GM23338 (cell line): ENCODE data around the gene PREP. TPM values are rescaled to one million over a fixed set of nuclear protein-coding genes. Genes with fewer than 3 reads are reported as not detected.

ENCODE experiments used
- ATAC-seq: fragments of 200-7000 bp; cut with Tn5 transposase; 3 replicates; pipeline ENCODE4 v1.9.1; 2020
- DNase-seq: peaks from one replicate; pipeline ENCODE4 v3.0.0-alpha.2; 2015; ENCODE audit warnings: low spot score
- H2AFZ ChIP-seq: fragments of 200-600 bp; sonication (generic); 2 replicates; pipeline ENCODE4 v1.8.0; 2016; ENCODE audit warnings: antibody characterized with exemption, mild to moderate bottlenecking, moderate library complexity
- H3F3A ChIP-seq: fragments of 200-600 bp; sonication (generic); replicated peaks from 2 replicates; pipeline ENCODE4 v1.8.0; 2017; ENCODE audit warnings: antibody characterized with exemption, mixed run types, low read depth
- H3K27ac ChIP-seq: fragments of 200-600 bp; sonication (generic); 2 replicates; pipeline ENCODE4 v1.6.1; 2016; ENCODE audit warnings: low read depth
- H3K27me3 ChIP-seq: fragments of 200-600 bp; sonication (generic); 2 replicates; pipeline ENCODE4 v1.8.0; 2016; ENCODE audit warnings: mild to moderate bottlenecking, mixed run types, moderate library complexity; ENCODE audit not compliant: insufficient read depth
- H3K36me3 ChIP-seq: fragments of 200-600 bp; sonication (generic); 2 replicates; pipeline ENCODE4 v1.8.0; 2016; ENCODE audit warnings: mild to moderate bottlenecking; ENCODE audit not compliant: insufficient read depth
- H3K4me1 ChIP-seq: fragments of 200-600 bp; sonication (generic); 2 replicates; pipeline ENCODE4 v1.8.0; 2016; ENCODE audit warnings: mild to moderate bottlenecking, moderate library complexity; ENCODE audit not compliant: insufficient read depth
- H3K4me2 ChIP-seq: fragments of 200-600 bp; sonication (generic); 2 replicates; pipeline ENCODE4 v1.7.1; 2017; ENCODE audit warnings: mixed run types
- H3K4me3 ChIP-seq: fragments of 200-600 bp; sonication (generic); 2 replicates; pipeline ENCODE4 v1.6.1; 2016; ENCODE audit warnings: mixed run types
- H3K79me2 ChIP-seq: fragments of 200-600 bp; sonication (generic); replicated peaks from 2 replicates; pipeline ENCODE4 v1.8.0; 2017; ENCODE audit warnings: mild to moderate bottlenecking; ENCODE audit not compliant: insufficient read depth
- H3K9me2 ChIP-seq: fragments of 200-600 bp; sonication (generic); 2 replicates; pipeline ENCODE4 v1.8.0; 2017; ENCODE audit not compliant: insufficient read depth
- H4K20me1 ChIP-seq: fragments of 200-600 bp; sonication (generic); replicated peaks from 2 replicates; pipeline ENCODE4 v1.8.0; 2017; ENCODE audit warnings: mild to moderate bottlenecking; ENCODE audit not compliant: insufficient read depth
- H3K27ac Mint-ChIP-seq: 2 replicates; pipeline ENCODE4 v1.8.0; 2020; ENCODE audit warnings: inconsistent platforms, mild to moderate bottlenecking, moderate library complexity, mixed read lengths
- H3K27me3 Mint-ChIP-seq: 3 replicates; pipeline ENCODE4 v1.8.0; 2022; ENCODE audit warnings: low read depth, mild to moderate bottlenecking, moderate library complexity, mixed read lengths, inconsistent platforms; ENCODE audit not compliant: insufficient read depth, poor library complexity
- H3K36me3 Mint-ChIP-seq: 3 replicates; pipeline ENCODE4 v1.8.0; 2021; ENCODE audit warnings: low read depth, mild to moderate bottlenecking, inconsistent platforms, moderate library complexity, mixed read lengths
- H3K4me1 Mint-ChIP-seq: 3 replicates; pipeline ENCODE4 v1.8.0; 2020; ENCODE audit warnings: mild to moderate bottlenecking, inconsistent platforms, mixed read lengths
- H3K4me3 Mint-ChIP-seq: 3 replicates; pipeline ENCODE4 v1.8.0; 2021; ENCODE audit warnings: moderate library complexity, mild to moderate bottlenecking, inconsistent platforms, mixed read lengths
- H3K9me3 Mint-ChIP-seq: 3 replicates; pipeline ENCODE4 v1.8.0; 2020; ENCODE audit warnings: moderate library complexity, mild to moderate bottlenecking, inconsistent platforms, mixed read lengths
- EZH2 ChIP-seq: fragments of 200-600 bp; sonication (generic); IDR thresholded peaks from one replicate; pipeline ENCODE4 v1.8.0; 2017; ENCODE audit warnings: antibody characterized with exemption, mild to moderate bottlenecking, low read depth; ENCODE audit not compliant: unreplicated experiment
- EZH2phosphoT487 ChIP-seq: fragments of 200-600 bp; sonication (generic); IDR thresholded peaks from one replicate; pipeline ENCODE4 v1.8.1; 2018; ENCODE audit warnings: antibody characterized with exemption; ENCODE audit not compliant: unreplicated experiment
- NANOG ChIP-seq: IDR thresholded peaks from 2 replicates; pipeline ENCODE4 v1.6.1; 2016; ENCODE audit warnings: antibody characterized with exemption, borderline replicate concordance
- STAT1 ChIP-seq: IDR thresholded peaks from one replicate; pipeline ENCODE4 v1.6.1; 2016; ENCODE audit warnings: antibody characterized with exemption; ENCODE audit not compliant: unreplicated experiment
- ZNF114 ChIP-seq: fragments of 250-450 bp; sonication (Bioruptor Pico); IDR thresholded peaks from 2 replicates; pipeline ENCODE4 v1.5.0; 2020; ENCODE audit warnings: mild to moderate bottlenecking, moderate library complexity
- ZNF331 ChIP-seq: fragments of 250-450 bp; sonication (Bioruptor Pico); IDR thresholded peaks from 2 replicates; pipeline ENCODE4 v1.5.0; 2020; ENCODE audit warnings: low read depth, mild to moderate bottlenecking, moderate library complexity
- polyA plus RNA-seq: library from polyadenylated mRNA; unstranded; fragments of >200 nt; fragmentation: Nextera tagmentation; extraction: Ambion mirVana; gene quantifications from 2 replicates; pipeline ENCODE4 v1.2.1, GENCODE V29; 2016
- total RNA-seq: library from RNA; depleted of rRNA; stranded (reverse); fragments of >200 nt; shearing (Covaris generic); gene quantifications from 2 replicates; pipeline ENCODE4 v1.2.3, GENCODE V29; 2014
- TF ChIP-seq, protein P1 (sequence below): IDR thresholded peaks from one replicate; pipeline ENCODE4 v1.6.1; 2018; ENCODE audit warnings: antibody characterized with exemption; ENCODE audit not compliant: unreplicated experiment
- TF ChIP-seq, protein P2 (sequence below), 2 experiments: fragments of 200-600 bp in 1 of 2; sonication (generic) in 1 of 2; conservative IDR thresholded peaks; 2 replicates each; pipeline versions ENCODE4 v1.5.1 to v1.6.1; 2016 to 2017; ENCODE audit warnings: antibody characterized with exemption in 2 of 2, low read depth in 2 of 2, mild to moderate bottlenecking in 2 of 2, moderate library complexity in 1 of 2
- TF ChIP-seq, protein P3 (sequence below): IDR thresholded peaks from 2 replicates; pipeline ENCODE4 v1.6.1; 2016; ENCODE audit warnings: antibody characterized with exemption

Gene PREP
- total and polyA plus RNA-seq, 2 experiments from 2014 or later = 28.5 to 52.7 TPM

DNA sequence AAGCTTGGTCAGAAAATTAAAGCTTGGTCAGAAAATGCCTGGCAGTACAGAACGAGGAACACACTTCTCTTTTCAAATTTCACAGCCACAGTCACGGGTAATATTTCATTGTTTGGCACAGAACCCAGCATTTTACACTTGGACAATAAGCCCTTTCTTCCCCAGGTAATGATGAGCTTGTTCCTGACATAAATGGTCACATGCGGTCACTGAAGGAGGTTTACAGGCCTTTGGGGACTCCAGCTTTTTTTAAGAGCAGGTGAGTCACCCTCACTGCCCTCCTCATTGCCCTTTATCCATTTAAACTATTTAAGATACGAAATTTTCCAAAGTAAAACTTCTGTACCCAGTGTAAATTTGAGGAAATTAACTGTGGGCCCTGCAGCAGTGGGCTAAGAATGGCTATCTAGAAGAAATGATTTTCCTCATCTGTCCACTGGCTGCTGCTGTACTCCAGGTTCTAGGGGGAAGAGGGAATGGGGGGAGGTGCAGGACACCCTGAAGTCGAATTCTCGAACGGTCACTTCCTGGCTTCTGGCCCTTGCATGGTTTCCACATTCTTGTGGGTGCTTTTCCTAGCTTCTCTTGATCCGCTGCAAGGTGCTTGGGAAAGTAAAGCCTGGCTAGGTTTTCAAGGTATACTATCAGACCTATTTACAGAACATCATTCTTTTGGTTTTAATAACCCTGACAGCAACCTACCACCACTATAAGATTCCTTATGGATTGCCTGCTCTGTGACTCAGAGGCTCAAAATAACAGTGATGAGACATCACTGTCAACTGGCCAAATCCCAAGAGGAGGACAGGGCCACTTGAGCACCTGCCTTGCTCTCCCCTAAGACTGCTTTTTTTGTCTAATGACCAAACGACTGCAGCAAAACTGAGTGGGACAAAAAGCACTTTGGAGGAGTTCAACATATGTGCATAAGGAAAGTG lies 75.8 kb downstream of the PREP start:
- Histone ChIP-seq H4K20me1 (0 out of 2 replicates have a peak, but pooled peaks cover 7% of the 10 kb centered on the region), H3K27me3 (no peaks in the 10 kb centered on the region), H3K4me1 (no peaks in the 10 kb centered on the region), H3K36me3 (peaks cover 23% of the 10 kb centered on the region), H3F3A (no peaks in the 10 kb centered on the region), H3K4me2 (no peak overlapping the region), H3K27ac (no peak overlapping the region), H3K4me3 (no peak overlapping the region), H2AFZ (no peak overlapping the region), H3K79me2 (no peaks in the 10 kb centered on the region), H3K9me2 (no peaks in the 10 kb centered on the region)
- TF ChIP-seq, protein P1, sequence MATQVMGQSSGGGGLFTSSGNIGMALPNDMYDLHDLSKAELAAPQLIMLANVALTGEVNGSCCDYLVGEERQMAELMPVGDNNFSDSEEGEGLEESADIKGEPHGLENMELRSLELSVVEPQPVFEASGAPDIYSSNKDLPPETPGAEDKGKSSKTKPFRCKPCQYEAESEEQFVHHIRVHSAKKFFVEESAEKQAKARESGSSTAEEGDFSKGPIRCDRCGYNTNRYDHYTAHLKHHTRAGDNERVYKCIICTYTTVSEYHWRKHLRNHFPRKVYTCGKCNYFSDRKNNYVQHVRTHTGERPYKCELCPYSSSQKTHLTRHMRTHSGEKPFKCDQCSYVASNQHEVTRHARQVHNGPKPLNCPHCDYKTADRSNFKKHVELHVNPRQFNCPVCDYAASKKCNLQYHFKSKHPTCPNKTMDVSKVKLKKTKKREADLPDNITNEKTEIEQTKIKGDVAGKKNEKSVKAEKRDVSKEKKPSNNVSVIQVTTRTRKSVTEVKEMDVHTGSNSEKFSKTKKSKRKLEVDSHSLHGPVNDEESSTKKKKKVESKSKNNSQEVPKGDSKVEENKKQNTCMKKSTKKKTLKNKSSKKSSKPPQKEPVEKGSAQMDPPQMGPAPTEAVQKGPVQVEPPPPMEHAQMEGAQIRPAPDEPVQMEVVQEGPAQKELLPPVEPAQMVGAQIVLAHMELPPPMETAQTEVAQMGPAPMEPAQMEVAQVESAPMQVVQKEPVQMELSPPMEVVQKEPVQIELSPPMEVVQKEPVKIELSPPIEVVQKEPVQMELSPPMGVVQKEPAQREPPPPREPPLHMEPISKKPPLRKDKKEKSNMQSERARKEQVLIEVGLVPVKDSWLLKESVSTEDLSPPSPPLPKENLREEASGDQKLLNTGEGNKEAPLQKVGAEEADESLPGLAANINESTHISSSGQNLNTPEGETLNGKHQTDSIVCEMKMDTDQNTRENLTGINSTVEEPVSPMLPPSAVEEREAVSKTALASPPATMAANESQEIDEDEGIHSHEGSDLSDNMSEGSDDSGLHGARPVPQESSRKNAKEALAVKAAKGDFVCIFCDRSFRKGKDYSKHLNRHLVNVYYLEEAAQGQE = no peak
- no peak for TF ChIP-seq ZNF331 (CRISPR knock-in tag)
- no peak for TF ChIP-seq NANOG
- TF ChIP-seq, protein P2, sequence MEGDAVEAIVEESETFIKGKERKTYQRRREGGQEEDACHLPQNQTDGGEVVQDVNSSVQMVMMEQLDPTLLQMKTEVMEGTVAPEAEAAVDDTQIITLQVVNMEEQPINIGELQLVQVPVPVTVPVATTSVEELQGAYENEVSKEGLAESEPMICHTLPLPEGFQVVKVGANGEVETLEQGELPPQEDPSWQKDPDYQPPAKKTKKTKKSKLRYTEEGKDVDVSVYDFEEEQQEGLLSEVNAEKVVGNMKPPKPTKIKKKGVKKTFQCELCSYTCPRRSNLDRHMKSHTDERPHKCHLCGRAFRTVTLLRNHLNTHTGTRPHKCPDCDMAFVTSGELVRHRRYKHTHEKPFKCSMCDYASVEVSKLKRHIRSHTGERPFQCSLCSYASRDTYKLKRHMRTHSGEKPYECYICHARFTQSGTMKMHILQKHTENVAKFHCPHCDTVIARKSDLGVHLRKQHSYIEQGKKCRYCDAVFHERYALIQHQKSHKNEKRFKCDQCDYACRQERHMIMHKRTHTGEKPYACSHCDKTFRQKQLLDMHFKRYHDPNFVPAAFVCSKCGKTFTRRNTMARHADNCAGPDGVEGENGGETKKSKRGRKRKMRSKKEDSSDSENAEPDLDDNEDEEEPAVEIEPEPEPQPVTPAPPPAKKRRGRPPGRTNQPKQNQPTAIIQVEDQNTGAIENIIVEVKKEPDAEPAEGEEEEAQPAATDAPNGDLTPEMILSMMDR (conservative IDR thresholded peaks at IDR 0.05; ENCODE audit: low read depth in 2 of 2) = no peak
- TF ChIP-seq, protein P3, sequence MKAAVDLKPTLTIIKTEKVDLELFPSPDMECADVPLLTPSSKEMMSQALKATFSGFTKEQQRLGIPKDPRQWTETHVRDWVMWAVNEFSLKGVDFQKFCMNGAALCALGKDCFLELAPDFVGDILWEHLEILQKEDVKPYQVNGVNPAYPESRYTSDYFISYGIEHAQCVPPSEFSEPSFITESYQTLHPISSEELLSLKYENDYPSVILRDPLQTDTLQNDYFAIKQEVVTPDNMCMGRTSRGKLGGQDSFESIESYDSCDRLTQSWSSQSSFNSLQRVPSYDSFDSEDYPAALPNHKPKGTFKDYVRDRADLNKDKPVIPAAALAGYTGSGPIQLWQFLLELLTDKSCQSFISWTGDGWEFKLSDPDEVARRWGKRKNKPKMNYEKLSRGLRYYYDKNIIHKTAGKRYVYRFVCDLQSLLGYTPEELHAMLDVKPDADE = no peak
- no peak for TF ChIP-seq STAT1
- TF ChIP-seq EZH2 = no peak
- TF ChIP-seq EZH2phosphoT487 = no peak
- no peak for TF ChIP-seq ZNF114 (CRISPR knock-in tag)
- Mint-ChIP-seq H3K27me3 (no peaks in the 10 kb centered on the region), H3K9me3 (no peaks in the 10 kb centered on the region), H3K36me3 (peaks cover 24% of the 10 kb centered on the region), H3K4me3 (no peak overlapping the region), H3K4me1 (peaks cover 4% of the 10 kb centered on the region; the same call in 2 of the 3 replicates), H3K27ac (peak overlapping the region; percentile 85)
- DNase-seq (no peak), ATAC-seq (no peak)
